WTC11 (cell line): ENCODE measurements around the gene CCDC30. TPM values are rescaled to one million over a fixed set of nuclear protein-coding genes. Genes with fewer than 3 reads are reported as not detected.

ENCODE experiments used
- ATAC-seq: fragments of 200-7000 bp; cut with Tn5 transposase; 2 replicates; pipeline ENCODE4 v1.10.0; 2021; ENCODE audit warnings: mild to moderate bottlenecking, moderate library complexity
- CTCF ChIA-PET: fragments of 300-600 bp; sonication (Branson Sonifier 250); formaldehyde crosslinking; loops from one replicate; lab custom pipeline; 2021; ENCODE audit warnings: antibody characterized with exemption; lab: Charles Lee
- POLR2A ChIA-PET: fragments of 350-600 bp; sonication (Branson Sonifier 250); formaldehyde crosslinking; loops from one replicate; lab custom pipeline; 2021; ENCODE audit warnings: antibody characterized with exemption; lab: Charles Lee
- DNase-seq: peaks from one replicate; pipeline ENCODE4 v3.0.0; 2021; ENCODE audit warnings: low spot score
- H3K27ac Mint-ChIP-seq: 2 replicates; pipeline ENCODE4 v1.8.0; 2021; ENCODE audit warnings: mixed read lengths
- H3K27me3 Mint-ChIP-seq: 2 replicates; pipeline ENCODE4 v1.8.0; 2021; ENCODE audit warnings: low read depth, mild to moderate bottlenecking, moderate library complexity, mixed read lengths
- H3K36me3 Mint-ChIP-seq: 2 replicates; pipeline ENCODE4 v1.8.0; 2021; ENCODE audit warnings: mixed read lengths
- H3K4me1 Mint-ChIP-seq: 2 replicates; pipeline ENCODE4 v1.8.0; 2022; ENCODE audit warnings: mixed read lengths
- H3K4me3 Mint-ChIP-seq: 2 replicates; pipeline ENCODE4 v1.8.0; 2021; ENCODE audit warnings: mild to moderate bottlenecking, moderate library complexity, mixed read lengths
- H3K9me3 Mint-ChIP-seq: 2 replicates; pipeline ENCODE4 v1.8.0; 2021; ENCODE audit warnings: mixed read lengths
- CREB1 ChIP-seq: sonication (generic); formaldehyde crosslinking; IDR thresholded peaks from 2 replicates; pipeline ENCODE4 v1.8.0; 2023; ENCODE audit warnings: mild to moderate bottlenecking, missing genetic modification reagents
- CREM ChIP-seq: sonication (generic); formaldehyde crosslinking; IDR thresholded peaks from 2 replicates; pipeline ENCODE4 v1.8.1; 2022; ENCODE audit warnings: mild to moderate bottlenecking, missing genetic modification reagents, moderate library complexity
- E2F5 ChIP-seq: sonication (generic); formaldehyde crosslinking; IDR thresholded peaks from 2 replicates; pipeline ENCODE4 v1.8.1; 2022; ENCODE audit warnings: mild to moderate bottlenecking, moderate library complexity, missing genetic modification reagents
- ELF4 ChIP-seq: sonication (generic); formaldehyde crosslinking; IDR thresholded peaks from 2 replicates; pipeline ENCODE4 v1.8.1; 2022; ENCODE audit warnings: low read depth, mild to moderate bottlenecking, moderate library complexity, missing genetic modification reagents
- EMX1 ChIP-seq: fragments of 250-450 bp; sonication (Bioruptor Pico); IDR thresholded peaks from 2 replicates; pipeline ENCODE4 v1.8.0; 2021; ENCODE audit warnings: mild to moderate bottlenecking
- ESRRA ChIP-seq: sonication (generic); formaldehyde crosslinking; IDR thresholded peaks from 2 replicates; pipeline ENCODE4 v1.8.1; 2022; ENCODE audit warnings: mild to moderate bottlenecking, missing genetic modification reagents, borderline replicate concordance
- ETV6 ChIP-seq: sonication (generic); formaldehyde crosslinking; IDR thresholded peaks from 2 replicates; pipeline ENCODE4 v1.8.1; 2022; ENCODE audit warnings: mild to moderate bottlenecking, missing genetic modification reagents
- FOXJ3 ChIP-seq: sonication (generic); formaldehyde crosslinking; IDR thresholded peaks from 2 replicates; pipeline ENCODE4 v1.9.0; 2021; ENCODE audit warnings: missing genetic modification reagents, mild to moderate bottlenecking, borderline replicate concordance
- FOXK1 ChIP-seq: sonication (generic); formaldehyde crosslinking; IDR thresholded peaks from 2 replicates; pipeline ENCODE4 v1.8.0; 2022; ENCODE audit warnings: mild to moderate bottlenecking, moderate library complexity, missing genetic modification reagents
- FOXP1 ChIP-seq: sonication (generic); formaldehyde crosslinking; IDR thresholded peaks from 2 replicates; pipeline ENCODE4 v1.8.0; 2022; ENCODE audit warnings: missing genetic modification reagents, mild to moderate bottlenecking, moderate library complexity, borderline replicate concordance
- FOXP4 ChIP-seq: sonication (generic); formaldehyde crosslinking; IDR thresholded peaks from 2 replicates; pipeline ENCODE4 v1.8.0; 2022; ENCODE audit warnings: mild to moderate bottlenecking, missing genetic modification reagents
- GABPB1 ChIP-seq: sonication (generic); formaldehyde crosslinking; IDR thresholded peaks from 2 replicates; pipeline ENCODE4 v1.8.1; 2023; ENCODE audit warnings: mild to moderate bottlenecking, missing genetic modification reagents
- HMGXB4 ChIP-seq: sonication (generic); formaldehyde crosslinking; IDR thresholded peaks from 2 replicates; pipeline ENCODE4 v1.8.1; 2023; ENCODE audit warnings: mild to moderate bottlenecking, moderate library complexity, missing genetic modification reagents
- IRF1 ChIP-seq: sonication (generic); formaldehyde crosslinking; IDR thresholded peaks from 2 replicates; pipeline ENCODE4 v1.8.0; 2023; ENCODE audit warnings: missing genetic modification reagents
- JAZF1 ChIP-seq: fragments of 250-450 bp; sonication (Bioruptor Pico); IDR thresholded peaks from 2 replicates; pipeline ENCODE4 v1.9.0; 2021; ENCODE audit warnings: moderate library complexity, mild to moderate bottlenecking, inconsistent platforms
- MYBL2 ChIP-seq: sonication (generic); formaldehyde crosslinking; IDR thresholded peaks from 2 replicates; pipeline ENCODE4 v1.8.1; 2023; ENCODE audit warnings: mild to moderate bottlenecking, moderate library complexity, missing genetic modification reagents
- NFE2L1 ChIP-seq: sonication (generic); formaldehyde crosslinking; IDR thresholded peaks from 2 replicates; pipeline ENCODE4 v1.8.1; 2023; ENCODE audit warnings: missing genetic modification reagents
- NR2C2 ChIP-seq: sonication (generic); formaldehyde crosslinking; IDR thresholded peaks from 2 replicates; pipeline ENCODE4 v1.8.0; 2022; ENCODE audit warnings: mild to moderate bottlenecking, missing genetic modification reagents
- RELA ChIP-seq: sonication (generic); formaldehyde crosslinking; IDR thresholded peaks from 2 replicates; pipeline ENCODE4 v1.8.1; 2022; ENCODE audit warnings: missing genetic modification reagents, mild to moderate bottlenecking, borderline replicate concordance
- SMAD3 ChIP-seq: sonication (generic); formaldehyde crosslinking; IDR thresholded peaks from 2 replicates; pipeline ENCODE4 v1.8.0; 2022; ENCODE audit warnings: missing genetic modification reagents, mild to moderate bottlenecking, borderline replicate concordance
- SP1 ChIP-seq: sonication (generic); formaldehyde crosslinking; conservative IDR thresholded peaks from 2 replicates; pipeline ENCODE4 v1.8.1; 2022; ENCODE audit warnings: missing genetic modification reagents
- TEAD1 ChIP-seq: sonication (generic); formaldehyde crosslinking; IDR thresholded peaks from 2 replicates; pipeline ENCODE4 v1.8.0; 2022; ENCODE audit warnings: mild to moderate bottlenecking, missing genetic modification reagents
- TEAD4 ChIP-seq: sonication (generic); formaldehyde crosslinking; IDR thresholded peaks from 2 replicates; pipeline ENCODE4 v1.8.0; 2022; ENCODE audit warnings: mild to moderate bottlenecking, missing genetic modification reagents
- ZBTB43 ChIP-seq: sonication (generic); formaldehyde crosslinking; IDR thresholded peaks from 2 replicates; pipeline ENCODE4 v1.8.1; 2023; ENCODE audit warnings: mild to moderate bottlenecking, missing genetic modification reagents
- ZNF121 ChIP-seq: sonication (generic); formaldehyde crosslinking; IDR thresholded peaks from 2 replicates; pipeline ENCODE4 v1.8.0; 2023; ENCODE audit warnings: missing genetic modification reagents
- ZNF232 ChIP-seq: sonication (generic); formaldehyde crosslinking; IDR thresholded peaks from 2 replicates; pipeline ENCODE4 v1.8.0; 2022; ENCODE audit warnings: mild to moderate bottlenecking, missing genetic modification reagents
- ZNF281 ChIP-seq: sonication (generic); formaldehyde crosslinking; IDR thresholded peaks from 2 replicates; pipeline ENCODE4 v1.8.0; 2023; ENCODE audit warnings: mild to moderate bottlenecking, missing genetic modification reagents
- ZNF671 ChIP-seq: fragments of 250-450 bp; sonication (Bioruptor Pico); IDR thresholded peaks from 2 replicates; pipeline ENCODE4 v1.8.0; 2021; ENCODE audit warnings: mild to moderate bottlenecking
- total RNA-seq: library from RNA; stranded (reverse); gene quantifications from 3 replicates; pipeline ENCODE4 v1.2.3, GENCODE V29; 2021

The CCDC30 gene
- total RNA-seq, 1 experiment from 2014 or later, result 0.92 TPM

- H3K4me1 Mint-ChIP-seq, result peaks cover 24% of the 10 kb centered on the region
- DNase-seq (peak; percentile 95), ATAC-seq (peak; percentile 99)
- H3K9me3 Mint-ChIP-seq, result no peaks in the 10 kb centered on the region
- ChIA-PET POLR2A (interaction anchor here (1.9 kb wide), 2 partner anchors 25 to 82 kb away, joined by 5 to 13 read pairs; partner anchors contain the start of genes CLDN19 and YBX1), CTCF (interaction anchor here (0.6 to 1.9 kb wide), 7 partner anchors 25 to 201 kb away, joined by 3 to 11 read pairs (median 4); partner anchors contain the start of genes C1orf50, CCDC30, P3H1 and PPCS)
- H3K36me3 Mint-ChIP-seq, result peaks cover 23% of the 10 kb centered on the region
- peak within 1 kb of the TSS; percentile 98 for H3K27ac Mint-ChIP-seq
- peak within 1 kb of the TSS; percentile 96 for H3K4me3 Mint-ChIP-seq
- peaks cover 15% of the 10 kb centered on the region for H3K27me3 Mint-ChIP-seq
- TF ChIP-seq SP1 (peak; percentile 97), ZNF232 (peak; percentile 89), ELF4 (CRISPR knock-in tag) (0 out of 2 replicates have a peak, but pooled peaks have one; percentile 29), EMX1 (CRISPR knock-in tag) (no peak), ETV6 (peak; percentile 34; the same call in 1 of the 2 replicates), ZNF671 (CRISPR knock-in tag) (0 out of 2 replicates have a peak, but pooled peaks have one; percentile 33), TEAD1 (CRISPR knock-in tag) (peak; percentile 64; the same call in 1 of the 2 replicates), JAZF1 (CRISPR knock-in tag) (no peak), FOXJ3 (CRISPR knock-in tag) (0 out of 2 replicates have a peak, but pooled peaks have one; percentile 38), CREB1 (CRISPR knock-in tag) (0 out of 2 replicates have a peak, but pooled peaks have one; percentile 25), FOXP1 (CRISPR knock-in tag) (peak; percentile 95), FOXK1 (CRISPR knock-in tag) (peak; percentile 82), RELA (no peak), TEAD4 (CRISPR knock-in tag) (no peak), ESRRA (CRISPR knock-in tag) (no peak), GABPB1 (CRISPR knock-in tag) (peak; percentile 93), ZNF121 (CRISPR knock-in tag) (peak; percentile 100), HMGXB4 (CRISPR knock-in tag) (peak; percentile 79; the same call in 1 of the 2 replicates), MYBL2 (CRISPR knock-in tag) (peak; percentile 86), CREM (CRISPR knock-in tag) (peak; percentile 79), NR2C2 (CRISPR knock-in tag) (peak; percentile 98), NFE2L1 (no peak; the same call in 1 of the 2 replicates), E2F5 (CRISPR knock-in tag) (peak; percentile 70; the same call in 1 of the 2 replicates), SMAD3 (CRISPR knock-in tag) (peak; percentile 89; the same call in 1 of the 2 replicates), FOXP4 (CRISPR knock-in tag) (0 out of 2 replicates have a peak, but pooled peaks have one; percentile 46), IRF1 (CRISPR knock-in tag) (peak; percentile 16; the same call in 1 of the 2 replicates), ZBTB43 (CRISPR knock-in tag) (peak; percentile 81), ZNF281 (CRISPR knock-in tag) (0 out of 2 replicates have a peak, but pooled peaks have one; percentile 39)
Measured at GRCh38 chr1:42657981-42658876, 195.1 kb downstream of the CCDC30 start, which contains the start of gene PPIH. TSS of gene PPIH (plus strand) at chr1:42658423. CDS start at chr1:42658447, 24 bp downstream.
